GF-D8 (cell line): ENCODE measurements around the gene SCAP.

Experiments
- DNase-seq: peaks from one replicate; lab custom pipeline; 2025; lab: John Stamatoyannopoulos, UW

Gene SCAP

DNA sequence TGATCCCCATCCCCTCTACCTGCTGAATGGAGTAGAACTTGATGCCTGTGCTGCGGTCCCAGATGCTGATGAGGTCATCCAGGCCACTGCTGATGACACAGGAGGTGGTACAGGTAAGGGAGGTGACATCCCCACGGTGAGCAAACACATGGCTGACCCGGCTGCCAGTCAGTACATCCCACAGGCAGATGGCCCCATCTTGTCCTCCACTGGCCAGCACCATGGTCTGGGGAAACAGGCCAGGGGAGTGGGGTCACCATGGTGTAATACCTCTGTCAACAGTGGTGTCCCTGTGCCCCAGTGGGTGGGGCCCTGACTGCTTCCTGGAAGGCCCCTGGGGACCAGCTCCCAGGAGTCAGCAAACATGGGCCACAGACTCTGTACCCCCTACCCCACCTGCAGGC lies 61.6 kb downstream of the SCAP start:
- no peak for DNase-seq

DNA sequence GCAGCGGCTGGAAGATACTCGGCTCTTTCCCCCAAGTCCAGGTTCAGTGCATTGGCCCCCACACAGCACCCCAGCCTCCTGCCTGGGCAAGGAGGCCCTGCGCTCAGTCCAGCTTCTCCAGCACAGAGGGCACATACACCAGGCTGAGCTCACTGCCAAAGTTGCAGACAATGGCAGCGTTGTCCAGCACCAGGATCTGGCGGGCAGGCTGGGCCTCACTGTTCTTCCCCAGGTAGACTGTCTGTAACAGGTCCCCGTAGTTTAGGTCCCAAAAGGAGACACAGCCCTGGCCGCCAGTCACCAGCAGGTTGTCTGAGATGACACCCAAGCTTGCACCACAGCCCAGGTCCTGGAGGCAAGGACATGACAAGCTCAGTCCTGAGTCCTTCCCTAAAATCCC lies 62.0 kb downstream of the SCAP start:
- DNase-seq, result no peak

DNA sequence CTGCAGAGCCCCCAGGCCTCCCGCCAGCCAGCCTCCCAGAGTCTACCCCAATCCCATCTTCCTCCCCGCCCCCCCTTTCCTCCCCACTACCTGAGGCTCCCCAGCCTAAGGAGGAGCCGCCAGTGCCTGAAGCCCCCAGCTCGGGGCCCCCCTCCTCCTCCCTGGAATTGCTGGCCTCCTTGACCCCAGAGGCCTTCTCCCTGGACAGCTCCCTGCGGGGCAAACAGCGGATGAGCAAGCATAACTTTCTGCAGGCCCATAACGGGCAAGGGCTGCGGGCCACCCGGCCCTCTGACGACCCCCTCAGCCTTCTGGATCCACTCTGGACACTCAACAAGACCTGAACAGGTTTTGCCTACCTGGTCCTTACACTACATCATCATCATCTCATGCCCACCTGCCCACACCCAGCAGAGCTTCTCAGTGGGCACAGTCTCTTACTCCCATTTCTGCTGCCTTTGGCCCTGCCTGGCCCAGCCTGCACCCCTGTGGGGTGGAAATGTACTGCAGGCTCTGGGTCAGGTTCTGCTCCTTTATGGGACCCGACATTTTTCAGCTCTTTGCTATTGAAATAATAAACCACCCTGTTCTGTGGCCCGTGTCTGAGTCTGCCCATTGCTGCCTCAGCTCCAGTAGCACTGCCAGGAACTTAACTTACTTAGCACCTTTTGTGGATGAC lies 62.8 kb downstream of the SCAP start:
- no peak for DNase-seq

DNA sequence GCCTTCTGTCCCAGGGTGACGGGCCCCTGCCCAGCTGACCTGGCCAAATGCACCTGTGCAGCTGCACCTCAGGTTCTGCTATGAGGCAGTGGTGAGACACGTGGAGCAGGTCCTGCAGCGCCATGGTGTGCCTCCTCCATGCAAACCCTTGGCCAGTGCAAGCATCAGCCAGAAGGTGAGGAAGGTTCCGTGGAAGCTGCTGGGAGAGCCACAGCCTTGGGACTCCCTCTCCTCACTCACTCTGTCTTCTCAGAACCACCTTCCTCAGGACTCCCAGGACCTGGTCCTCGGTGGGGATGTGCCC lies 63.3 kb downstream of the SCAP start:
- no peak for DNase-seq

DNA sequence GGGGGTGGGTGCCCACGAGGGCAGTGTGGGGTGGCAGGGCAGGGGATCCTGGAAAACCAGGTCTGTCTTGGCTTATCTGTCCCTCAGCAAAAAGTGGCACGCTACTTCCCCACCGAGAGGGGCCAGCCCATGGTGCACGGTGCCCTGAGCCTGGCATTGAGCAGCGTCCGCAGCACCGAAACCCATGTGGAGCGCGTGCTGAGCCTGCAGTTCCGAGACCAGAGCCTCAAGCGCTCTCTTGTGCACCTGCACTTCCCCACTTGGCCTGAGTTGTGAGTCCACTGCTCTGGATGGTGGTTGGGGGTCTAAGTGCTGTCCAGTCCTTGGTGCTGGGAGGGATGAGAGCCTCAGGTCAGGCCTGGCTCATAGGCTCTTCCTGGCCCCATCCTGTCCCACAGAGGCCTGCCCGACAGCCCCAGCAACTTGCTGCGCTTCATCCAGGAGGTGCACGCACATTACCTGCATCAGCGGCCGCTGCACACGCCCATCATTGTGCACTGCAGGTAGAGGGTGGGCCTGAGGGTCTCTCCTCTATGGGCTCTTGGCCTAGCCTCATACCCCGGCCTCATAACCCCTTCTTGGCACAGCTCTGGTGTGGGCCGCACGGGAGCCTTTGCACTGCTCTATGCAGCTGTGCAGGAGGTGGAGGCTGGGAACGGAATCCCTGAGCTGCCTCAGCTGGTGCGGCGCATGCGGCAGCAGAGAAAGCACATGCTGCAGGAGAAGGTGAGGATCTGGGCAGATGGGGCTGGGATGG lies 63.9 kb downstream of the SCAP start:
- no peak for DNase-seq

DNA sequence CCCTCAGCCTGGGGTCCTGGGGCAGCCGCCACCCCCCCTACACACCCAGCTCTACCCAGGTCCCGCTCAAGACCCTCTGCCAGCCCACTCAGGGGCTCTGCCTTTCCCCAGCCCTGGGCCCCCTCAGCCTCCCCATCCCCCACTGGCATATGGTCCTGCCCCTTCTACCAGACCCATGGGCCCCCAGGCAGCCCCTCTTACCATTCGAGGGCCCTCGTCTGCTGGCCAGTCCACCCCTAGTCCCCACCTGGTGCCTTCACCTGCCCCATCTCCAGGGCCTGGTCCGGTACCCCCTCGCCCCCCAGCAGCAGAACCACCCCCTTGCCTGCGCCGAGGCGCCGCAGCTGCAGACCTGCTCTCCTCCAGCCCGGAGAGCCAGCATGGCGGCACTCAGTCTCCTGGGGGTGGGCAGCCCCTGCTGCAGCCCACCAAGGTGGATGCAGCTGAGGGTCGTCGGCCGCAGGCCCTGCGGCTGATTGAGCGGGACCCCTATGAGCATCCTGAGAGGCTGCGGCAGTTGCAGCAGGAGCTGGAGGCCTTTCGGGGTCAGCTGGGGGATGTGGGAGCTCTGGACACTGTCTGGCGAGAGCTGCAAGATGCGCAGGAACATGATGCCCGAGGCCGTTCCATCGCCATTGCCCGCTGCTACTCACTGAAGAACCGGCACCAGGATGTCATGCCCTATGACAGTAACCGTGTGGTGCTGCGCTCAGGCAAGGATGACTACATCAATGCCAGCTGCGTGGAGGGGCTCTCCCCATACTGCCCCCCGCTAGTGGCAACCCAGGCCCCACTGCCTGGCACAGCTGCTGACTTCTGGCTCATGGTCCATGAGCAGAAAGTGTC lies 64.7 kb downstream of the SCAP start:
- no peak for DNase-seq

DNA sequence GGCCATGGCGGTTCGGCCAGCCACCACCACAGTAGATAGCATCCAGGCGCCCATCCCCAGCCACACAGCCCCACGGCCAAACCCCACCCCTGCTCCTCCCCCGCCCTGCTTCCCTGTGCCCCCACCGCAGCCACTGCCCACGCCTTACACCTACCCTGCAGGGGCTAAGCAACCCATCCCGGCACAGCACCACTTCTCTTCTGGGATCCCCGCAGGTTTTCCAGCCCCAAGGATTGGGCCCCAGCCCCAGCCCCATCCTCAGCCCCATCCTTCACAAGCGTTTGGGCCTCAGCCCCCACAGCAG lies 65.4 kb downstream of the SCAP start:
- no peak for DNase-seq

DNA sequence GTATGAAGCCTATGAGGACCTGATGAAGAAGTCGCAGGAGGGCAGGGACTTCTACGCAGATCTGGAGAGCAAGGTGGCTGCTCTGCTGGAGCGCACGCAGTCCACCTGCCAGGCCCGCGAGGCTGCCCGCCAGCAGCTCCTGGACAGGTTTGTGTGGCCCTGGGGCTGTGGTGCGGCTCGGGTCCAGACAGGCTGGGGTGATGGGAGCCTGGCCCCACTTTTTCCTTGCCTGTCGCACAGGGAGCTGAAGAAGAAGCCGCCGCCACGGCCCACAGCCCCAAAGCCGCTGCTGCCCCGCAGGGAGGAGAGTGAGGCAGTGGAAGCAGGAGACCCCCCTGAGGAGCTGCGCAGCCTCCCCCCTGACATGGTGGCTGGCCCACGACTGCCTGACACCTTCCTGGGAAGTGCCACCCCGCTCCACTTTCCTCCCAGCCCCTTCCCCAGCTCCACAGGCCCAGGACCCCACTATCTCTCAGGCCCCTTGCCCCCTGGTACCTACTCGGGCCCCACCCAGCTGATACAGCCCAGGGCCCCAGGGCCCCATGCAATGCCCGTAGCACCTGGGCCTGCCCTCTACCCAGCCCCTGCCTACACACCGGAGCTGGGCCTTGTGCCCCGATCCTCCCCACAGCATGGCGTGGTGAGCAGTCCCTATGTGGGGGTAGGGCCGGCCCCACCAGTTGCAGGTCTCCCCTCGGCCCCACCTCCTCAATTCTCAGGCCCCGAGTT lies 65.9 kb downstream of the SCAP start:
- DNase-seq, result no peak

DNA sequence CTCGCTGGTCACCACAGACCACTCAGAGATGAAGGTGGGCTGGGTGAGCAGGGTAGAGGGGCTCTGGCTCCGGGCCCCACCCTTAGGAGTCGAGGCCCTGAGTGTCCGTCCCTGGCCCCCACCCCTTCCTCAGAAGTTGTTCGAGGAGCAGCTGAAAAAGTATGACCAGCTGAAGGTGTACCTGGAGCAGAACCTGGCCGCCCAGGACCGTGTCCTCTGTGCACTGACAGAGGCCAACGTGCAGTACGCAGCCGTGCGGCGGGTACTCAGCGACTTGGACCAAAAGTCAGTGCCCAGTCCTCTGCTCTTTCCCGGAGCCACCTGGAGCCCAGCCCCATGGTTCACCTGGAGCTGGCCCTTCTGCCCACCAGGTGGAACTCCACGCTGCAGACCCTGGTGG lies 66.5 kb downstream of the SCAP start:
- DNase-seq, result no peak

DNA sequence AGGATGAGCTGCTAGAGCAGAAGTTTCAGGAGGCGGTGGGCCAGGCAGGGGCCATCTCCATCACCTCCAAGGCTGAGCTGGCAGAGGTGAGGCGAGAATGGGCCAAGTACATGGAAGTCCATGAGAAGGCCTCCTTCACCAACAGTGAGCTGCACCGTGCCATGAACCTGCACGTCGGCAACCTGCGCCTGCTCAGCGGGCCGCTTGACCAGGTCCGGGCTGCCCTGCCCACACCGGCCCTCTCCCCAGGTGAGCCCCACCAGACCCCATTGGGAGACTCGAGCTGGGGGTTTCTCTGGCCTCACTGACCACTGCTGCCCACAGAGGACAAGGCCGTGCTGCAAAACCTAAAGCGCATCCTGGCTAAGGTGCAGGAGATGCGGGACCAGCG lies 66.9 kb downstream of the SCAP start:
- no peak for DNase-seq

DNA sequence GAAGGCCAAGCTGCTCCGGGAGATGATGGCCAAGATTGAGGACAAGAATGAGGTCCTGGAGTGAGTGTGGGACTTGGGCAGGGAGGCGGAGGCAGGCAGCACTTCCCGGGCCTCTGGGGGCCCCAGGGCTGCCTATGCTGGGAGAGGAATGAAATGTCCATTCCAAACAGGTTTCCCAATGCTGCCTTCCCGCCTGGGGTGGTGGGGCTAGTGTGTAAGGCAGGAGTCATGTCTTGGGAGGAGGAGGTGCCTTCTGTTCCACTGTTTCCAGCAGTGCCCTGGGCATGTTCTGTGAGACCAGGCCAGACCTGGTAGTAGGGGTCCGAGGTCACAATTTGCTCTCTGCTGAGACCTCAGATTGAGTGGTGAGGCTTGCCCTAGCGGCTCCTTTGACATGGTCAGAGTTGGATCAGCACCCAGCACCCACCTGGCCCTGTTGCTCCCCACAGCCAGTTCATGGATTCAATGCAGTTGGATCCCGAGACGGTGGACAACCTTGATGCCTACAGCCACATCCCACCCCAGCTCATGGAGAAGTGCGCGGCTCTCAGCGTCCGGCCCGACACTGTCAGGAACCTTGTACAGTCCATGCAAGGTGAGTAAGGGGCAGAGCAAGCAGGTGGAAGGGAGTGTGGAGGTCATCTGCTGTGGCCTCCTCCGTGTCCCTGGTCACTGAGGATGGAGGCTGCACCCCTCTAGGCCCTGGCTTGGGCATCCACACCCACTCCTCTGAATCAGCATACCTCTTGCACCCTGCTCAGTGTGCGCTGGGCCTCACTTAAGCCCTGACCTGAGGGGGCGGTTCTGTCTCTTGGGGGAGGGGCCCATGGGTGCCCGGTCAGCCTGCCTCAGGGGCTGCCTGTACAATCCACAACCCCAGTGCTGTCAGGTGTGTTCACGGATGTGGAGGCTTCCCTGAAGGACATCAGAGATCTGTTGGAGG lies 67.6 kb downstream of the SCAP start:
- DNase-seq, result no peak

DNA sequence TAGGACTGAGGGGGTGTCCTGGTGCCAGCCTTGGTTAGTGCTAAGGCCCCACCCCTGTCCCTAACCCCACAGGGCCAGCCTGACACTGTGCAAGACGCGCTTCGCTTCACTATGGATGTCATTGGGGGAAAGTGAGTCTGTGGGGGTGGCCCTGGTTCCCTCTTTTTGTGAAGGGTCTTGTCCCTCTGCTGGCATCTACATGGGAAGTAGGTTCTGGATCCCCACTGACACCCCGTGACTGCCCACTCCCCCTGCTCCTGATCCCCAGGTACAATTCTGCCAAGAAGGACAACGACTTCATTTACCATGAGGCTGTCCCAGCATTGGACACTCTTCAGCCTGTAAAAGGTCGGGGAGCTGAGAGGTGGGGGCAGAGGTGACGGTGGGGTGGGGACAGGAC lies 68.5 kb downstream of the SCAP start:
- no peak for DNase-seq

DNA sequence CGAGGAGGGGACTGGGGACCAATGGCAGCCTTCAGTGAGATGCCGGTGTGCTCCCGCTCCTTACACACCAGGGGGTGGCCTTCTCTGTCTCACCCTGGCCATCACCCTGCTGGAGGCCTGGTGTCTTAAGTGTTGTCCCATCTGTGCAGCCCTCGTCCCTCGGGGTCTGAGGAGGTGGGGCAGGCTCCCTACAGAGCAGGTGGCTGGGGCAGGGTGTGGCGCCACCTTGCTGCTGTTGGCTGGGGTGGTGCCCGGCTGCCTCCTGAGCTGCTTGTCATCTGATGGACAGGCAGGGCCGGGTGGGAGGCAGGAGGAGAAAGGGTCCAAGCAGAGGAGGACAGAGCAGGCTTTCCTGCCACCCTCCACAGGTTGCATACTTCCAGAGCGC lies 69.0 kb downstream of the SCAP start:
- DNase-seq, result no peak

DNA sequence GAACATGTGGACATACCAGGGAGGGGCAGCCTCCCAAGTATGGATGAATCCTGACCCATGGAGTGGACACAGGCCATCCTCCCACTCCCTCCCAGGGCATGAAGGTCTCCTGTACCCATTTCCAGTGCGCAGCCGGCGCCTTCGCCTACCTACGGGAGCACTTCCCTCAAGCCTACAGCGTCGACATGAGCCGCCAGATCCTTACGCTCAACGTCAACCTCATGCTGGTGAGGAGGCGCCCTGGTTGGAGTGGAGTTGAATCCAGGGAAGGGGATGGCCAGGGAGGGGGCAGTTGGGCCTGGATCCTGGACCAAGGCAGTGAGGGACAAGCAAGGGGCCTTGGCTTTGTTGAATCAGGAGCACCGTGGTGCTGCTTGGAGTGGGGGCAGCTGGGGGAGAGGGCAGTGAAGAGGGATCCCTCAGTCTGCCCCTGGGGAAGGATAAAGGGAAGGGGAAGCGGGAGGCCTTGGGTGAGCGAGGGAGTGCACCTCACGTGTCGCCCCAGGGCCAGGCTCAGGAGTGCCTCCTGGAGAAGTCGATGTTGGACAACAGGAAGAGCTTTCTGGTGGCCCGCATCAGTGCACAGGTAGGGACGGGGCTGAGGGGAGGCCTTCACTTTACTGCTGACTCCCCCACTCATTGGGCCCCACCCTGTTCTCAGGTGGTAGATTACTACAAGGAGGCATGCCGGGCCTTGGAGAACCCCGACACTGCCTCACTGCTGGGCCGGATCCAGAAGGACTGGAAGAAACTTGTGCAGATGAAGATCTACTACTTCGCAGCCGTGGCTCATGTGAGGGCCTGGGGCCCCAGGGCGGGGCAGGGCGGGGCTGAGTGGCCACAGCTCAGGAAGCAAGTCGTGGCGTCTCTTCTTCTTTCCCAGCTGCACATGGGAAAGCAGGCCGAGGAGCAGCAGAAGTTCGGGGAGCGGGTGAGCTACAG lies 69.7 kb downstream of the SCAP start:
- DNase-seq, result no peak

DNA sequence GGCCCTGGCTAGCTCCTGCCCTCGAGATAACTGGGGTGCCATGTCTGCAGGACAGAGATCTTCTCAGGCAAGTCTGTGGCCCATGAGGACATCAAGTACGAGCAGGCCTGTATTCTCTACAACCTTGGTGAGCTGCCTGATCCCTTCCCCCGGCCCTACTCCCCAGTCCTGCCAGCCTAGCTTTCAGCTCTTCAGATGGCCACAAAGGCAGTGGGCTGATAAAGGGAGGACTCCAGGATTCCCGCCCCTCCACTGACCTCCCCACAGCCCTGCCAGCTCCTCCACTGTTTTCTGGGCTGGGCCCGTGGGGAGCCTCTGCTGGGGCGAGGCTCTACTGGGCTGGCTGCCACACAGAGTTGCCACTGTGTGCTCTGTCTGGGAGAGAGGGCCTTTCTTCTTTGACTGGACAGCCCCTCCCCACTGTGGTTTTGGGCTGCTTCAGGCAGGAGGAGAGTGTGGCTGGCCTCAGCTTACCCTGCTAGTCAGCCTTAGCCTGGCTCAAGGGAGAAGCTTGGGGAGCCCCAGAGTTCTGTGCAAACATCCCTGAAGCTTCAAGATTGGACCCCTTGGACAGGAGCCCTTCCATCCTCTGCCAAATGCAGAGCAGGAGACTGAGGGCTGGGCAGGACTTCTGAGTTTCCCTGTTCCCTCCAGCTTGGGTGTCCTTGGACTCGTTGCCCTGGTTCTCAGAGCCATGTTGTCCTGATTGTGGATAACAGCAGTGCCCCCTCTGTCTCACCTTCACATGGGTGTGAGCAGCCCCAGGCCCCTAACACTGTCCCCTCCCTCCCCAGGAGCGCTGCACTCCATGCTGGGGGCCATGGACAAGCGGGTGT lies 70.6 kb downstream of the SCAP start:
- no peak for DNase-seq

DNA sequence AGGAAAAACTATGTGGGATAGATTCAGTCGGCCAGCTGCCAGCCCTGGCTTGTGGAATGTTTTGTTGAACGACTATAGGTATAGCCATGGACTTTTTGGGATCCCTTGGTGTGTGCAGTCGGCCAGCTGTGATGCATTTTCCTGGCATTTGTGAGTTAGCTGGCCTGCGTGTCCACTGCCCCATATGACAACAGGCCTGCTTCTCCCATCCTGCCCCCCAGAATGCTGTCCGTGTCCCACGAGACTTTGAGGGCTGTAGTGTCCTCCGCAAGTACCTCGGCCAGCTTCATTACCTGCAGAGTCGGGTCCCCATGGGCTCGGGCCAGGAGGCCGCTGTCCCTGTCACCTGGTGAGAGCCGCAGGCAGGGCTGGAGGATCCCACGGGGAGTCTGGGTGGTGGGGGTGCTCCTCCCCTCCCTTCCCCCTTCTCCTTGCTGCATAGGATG lies 71.3 kb downstream of the SCAP start:
- DNase-seq, result no peak

DNA sequence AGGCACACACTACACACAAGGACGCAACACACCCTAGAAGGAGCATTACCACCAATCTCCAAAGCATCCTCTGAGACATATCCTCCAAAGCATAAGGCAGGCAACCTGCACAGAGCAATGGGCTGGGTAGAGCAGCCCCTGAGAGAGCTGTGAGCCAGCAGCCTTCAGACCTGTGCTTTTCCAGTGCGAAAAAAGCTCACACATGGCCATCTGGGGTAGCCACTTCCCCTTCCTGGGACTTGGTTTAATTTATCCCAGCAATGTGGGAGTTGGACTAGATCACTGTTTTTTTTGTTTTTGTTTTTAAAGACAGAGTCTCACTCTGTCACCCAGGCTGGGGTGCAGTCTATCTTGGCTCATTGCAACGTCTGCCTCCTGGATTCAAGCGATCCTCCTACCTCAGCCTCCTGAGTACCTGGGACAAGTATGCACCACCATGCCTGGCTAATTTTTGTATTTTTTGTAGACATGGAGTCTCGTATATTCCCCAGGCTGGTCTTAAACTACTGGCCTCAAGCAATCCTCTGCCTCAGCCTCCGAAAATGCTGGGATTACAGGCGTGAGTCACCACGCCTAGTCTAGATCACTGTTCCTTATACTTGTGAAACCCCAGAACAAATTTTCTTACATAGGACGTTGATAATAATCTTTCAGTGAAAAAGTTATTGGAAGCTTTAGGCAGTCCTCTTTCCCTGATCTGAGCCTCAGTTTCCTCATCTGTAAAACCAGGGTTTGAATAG lies 76.0 kb downstream of the SCAP start:
- no peak for DNase-seq

DNA sequence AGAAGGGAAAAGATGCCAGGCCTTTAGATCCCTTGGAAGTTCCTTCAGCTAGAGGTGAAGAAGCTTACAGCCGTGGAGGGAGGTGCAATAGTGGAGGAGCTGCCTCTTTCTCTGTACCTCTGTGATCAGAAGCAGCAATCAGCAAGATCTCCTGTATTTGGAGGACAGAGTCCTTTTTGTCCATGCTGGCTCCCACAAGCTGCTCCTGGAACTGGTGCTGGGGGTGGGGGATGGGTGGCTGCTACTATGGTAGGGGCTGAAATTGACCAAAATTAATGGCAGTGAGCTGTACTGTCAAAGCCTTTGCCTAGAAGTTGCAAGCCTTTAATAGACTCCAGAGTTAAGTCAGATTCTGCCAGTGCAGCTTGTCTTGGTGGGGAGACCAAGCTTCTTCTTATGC lies 76.7 kb downstream of the SCAP start:
- DNase-seq, result no peak

DNA sequence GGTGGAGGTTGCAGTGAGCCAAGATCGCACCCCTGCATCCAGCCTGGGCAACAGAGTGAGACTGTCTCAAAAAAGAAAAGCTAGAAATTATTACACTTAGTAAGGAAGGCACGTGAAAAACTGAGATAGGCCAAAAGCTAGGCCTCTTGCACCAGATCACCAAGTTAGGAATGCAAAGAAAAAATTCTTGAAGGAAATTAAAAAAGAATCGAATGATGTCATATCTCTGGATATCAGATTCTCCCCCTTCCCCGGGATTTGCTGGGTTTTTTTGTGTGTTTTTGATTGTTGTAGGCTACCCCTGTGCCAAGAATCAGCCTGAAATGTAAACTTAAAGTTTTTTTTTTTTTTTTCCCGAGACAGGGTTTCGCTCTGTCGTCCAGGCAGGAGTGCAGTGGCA lies 77.5 kb downstream of the SCAP start:
- no peak for DNase-seq
